Endothelial cell of umbilical vein (primary cell): ENCODE measurements around the gene NEURL2. TPM values are rescaled to one million over a fixed set of nuclear protein-coding genes. Genes with fewer than 3 reads are reported as not detected.

Experiments used
- BruUV-seq: library from RNA; stranded (reverse); fragments of 400-500 nt; replicated peaks from 2 replicates; lab custom pipeline; 2021; lab: Mats Ljungman, UMichigan
- CTCF ChIA-PET: fragments of 300-600, 350-600 bp; sonication (Branson Sonifier 250); formaldehyde crosslinking; loops from one replicate; lab custom pipeline; 2021; ENCODE audit warnings: antibody characterized with exemption, inconsistent platforms; lab: Charles Lee
- POLR2A ChIA-PET: fragments of 300-600, 350-600 bp; sonication (Branson Sonifier 250); formaldehyde crosslinking; loops from one replicate; lab custom pipeline; 2021; ENCODE audit warnings: antibody characterized with exemption, inconsistent platforms; lab: Charles Lee
- DNase-seq: peaks from one replicate; pipeline ENCODE4 v3.0.0-alpha.2; 2011; ENCODE audit warnings: low read depth, low spot score
- FAIRE-seq: peaks from 2 replicates; lab custom pipeline; 2011; peaks lifted over from hg19 to GRCh38; lab: Jason Lieb, UNC
- H2AFZ ChIP-seq: 2 replicates; pipeline ENCODE4 v1.6.0; 2012; ENCODE audit warnings: low read depth, low read length, control low read depth, inconsistent platforms
- H3K27ac ChIP-seq: 2 replicates; pipeline ENCODE4 v1.5.1; 2011; ENCODE audit warnings: low read depth, mild to moderate bottlenecking, control low read depth, low read length, moderate library complexity; ENCODE audit not compliant: insufficient read depth
- H3K27me3 ChIP-seq, 2 experiments: 2 replicates each; pipeline versions ENCODE4 v1.6.0 to v1.6.1; 2011; ENCODE audit warnings: low read length in 2 of 2, mixed read lengths in 1 of 2; ENCODE audit not compliant: control insufficient read depth in 2 of 2, insufficient read depth in 2 of 2
- H3K36me3 ChIP-seq, 2 experiments: 2 replicates in 1 of 2; 3 replicates in 1 of 2; pipeline ENCODE4 v1.5.1; 2011; ENCODE audit warnings: low read length in 2 of 2, mild to moderate bottlenecking in 1 of 2, moderate library complexity in 1 of 2; ENCODE audit not compliant: control insufficient read depth in 2 of 2, insufficient read depth in 2 of 2; ENCODE audit errors: extremely low read depth in 1 of 2
- H3K4me1 ChIP-seq: 3 replicates; pipeline ENCODE4 v1.5.1; 2011; ENCODE audit warnings: mild to moderate bottlenecking, low read length; ENCODE audit not compliant: control insufficient read depth, insufficient read depth; ENCODE audit errors: extremely low read depth
- H3K4me2 ChIP-seq: 2 replicates; pipeline ENCODE4 v1.6.1; 2011; ENCODE audit warnings: low read length, control low read depth, mixed read lengths; ENCODE audit not compliant: insufficient read depth
- H3K4me3 ChIP-seq, 3 experiments: fragments of 200-600 bp in 1 of 3; sonication (generic), shearing (Covaris generic) in 1 of 3; replicated peaks in 1 of 3; 2 replicates each; pipeline ENCODE4 v1.5.1; 2011 to 2016; ENCODE audit warnings: control low read depth in 3 of 3, low read length in 3 of 3, mild to moderate bottlenecking in 2 of 3, inconsistent platforms in 1 of 3, low read depth in 1 of 3, moderate library complexity in 1 of 3; ENCODE audit not compliant: insufficient read depth in 1 of 3
- H3K79me2 ChIP-seq: 2 replicates; pipeline ENCODE4 v1.6.0; 2012; ENCODE audit warnings: low read length, inconsistent platforms; ENCODE audit not compliant: control insufficient read depth, insufficient read depth
- H3K9ac ChIP-seq: replicated peaks from 2 replicates; pipeline ENCODE3; 2011; ENCODE audit warnings: low read length, control low read depth; ENCODE audit not compliant: insufficient read depth; ENCODE audit errors: extremely low read depth
- H3K9me1 ChIP-seq: replicated peaks from 3 replicates; pipeline ENCODE4 v1.6.0; 2011; ENCODE audit warnings: mild to moderate bottlenecking, low read length; ENCODE audit not compliant: control insufficient read depth, insufficient read depth; ENCODE audit errors: extremely low read depth
- H3K9me3 ChIP-seq: replicated peaks from 2 replicates; pipeline ENCODE4 v1.5.1; 2012; ENCODE audit warnings: low read length, inconsistent platforms; ENCODE audit not compliant: control insufficient read depth, insufficient read depth
- H4K20me1 ChIP-seq: replicated peaks from 2 replicates; pipeline ENCODE3; 2011; ENCODE audit warnings: mild to moderate bottlenecking, low read length; ENCODE audit not compliant: control insufficient read depth, insufficient read depth; ENCODE audit errors: extremely low read depth
- EZH2 ChIP-seq: IDR thresholded peaks from 2 replicates; pipeline ENCODE4 v1.6.1; 2012; ENCODE audit warnings: borderline replicate concordance, low read depth, mild to moderate bottlenecking, moderate library complexity, low read length, inconsistent platforms; ENCODE audit not compliant: severe bottlenecking
- FOS ChIP-seq: IDR thresholded peaks from 2 replicates; pipeline ENCODE4 v1.6.1; 2011; ENCODE audit warnings: mild to moderate bottlenecking, low read length, moderate library complexity, borderline replicate concordance; ENCODE audit not compliant: insufficient read depth
- GATA2 ChIP-seq: IDR thresholded peaks from 2 replicates; pipeline ENCODE4 v1.7.0; 2011; ENCODE audit warnings: low read depth, mild to moderate bottlenecking, moderate library complexity, mixed read lengths, low read length; ENCODE audit not compliant: insufficient read length, insufficient read depth
- JUN ChIP-seq: IDR thresholded peaks from 2 replicates; pipeline ENCODE4 v1.6.1; 2011; ENCODE audit warnings: borderline replicate concordance, low read depth; ENCODE audit not compliant: insufficient read length, insufficient read depth
- MYC ChIP-seq: IDR thresholded peaks from one replicate; pipeline ENCODE4 v1.6.1; 2011; ENCODE audit warnings: mild to moderate bottlenecking, low read depth, low read length
- POLR2A ChIP-seq: IDR thresholded peaks from 2 replicates; pipeline ENCODE4 v1.6.1; 2012; ENCODE audit warnings: low read depth, mild to moderate bottlenecking, control low read depth, low read length
- POLR2AphosphoS5 ChIP-seq: IDR thresholded peaks from 2 replicates; pipeline ENCODE4 v1.6.1; 2012; ENCODE audit warnings: low read depth, mild to moderate bottlenecking, control low read depth, low read length, moderate library complexity; ENCODE audit not compliant: insufficient read depth
- dilution Hi-C: fragments of 300-500 bp; cut with MboI; formaldehyde crosslinking; loops from one replicate; pipeline ENCODE4 v1.15.0; 2019; ENCODE audit warnings: low sequenced_read_pairs; ENCODE audit not compliant: extremely low pct_ligation_motif_present
- intact Hi-C: fragments of 100-400 bp; cut with micrococcal nuclease; formaldehyde crosslinking; loops from one replicate; pipeline ENCODE4 v1.10.0; 2022
- polyA plus RNA-seq, 4 experiments: library from polyadenylated mRNA; depleted of rRNA in 3 of 4; stranded (reverse) in 3 of 4; unstranded in 1 of 4; fragments of >200 nt; gene quantifications; 2 replicates each; pipeline versions ENCODE4 v1.2.1 to v1.2.3, GENCODE V29; 2011 to 2012; ENCODE audit warnings: missing spikeins in 1 of 4
- total RNA-seq: library from RNA; stranded (reverse); gene quantifications from 2 replicates; pipeline ENCODE4 v1.2.3, GENCODE V29; 2021
- TF ChIP-seq, protein P1 (sequence below): IDR thresholded peaks from 2 replicates; pipeline ENCODE4 v1.6.1; 2011; ENCODE audit not compliant: insufficient read depth, insufficient read length
- TF ChIP-seq, protein P2 (sequence below), 2 donors: IDR thresholded peaks; 1 replicate in 1 of 2; 2 replicates in 1 of 2; pipeline ENCODE4 v1.5.1; 2011; ENCODE audit warnings: low read length in 2 of 2, mild to moderate bottlenecking in 2 of 2, moderate library complexity in 2 of 2, control low read depth in 1 of 2, inconsistent platforms in 1 of 2, low read depth in 1 of 2; ENCODE audit not compliant: insufficient read depth in 1 of 2; ENCODE audit errors: extremely low read depth in 1 of 2

Gene NEURL2
- total and polyA plus RNA-seq, 2 donors (not counting 3 experiments of a cell fraction or from before 2014, with no cell fraction given): 2.8 to 5.4 TPM

DNA sequence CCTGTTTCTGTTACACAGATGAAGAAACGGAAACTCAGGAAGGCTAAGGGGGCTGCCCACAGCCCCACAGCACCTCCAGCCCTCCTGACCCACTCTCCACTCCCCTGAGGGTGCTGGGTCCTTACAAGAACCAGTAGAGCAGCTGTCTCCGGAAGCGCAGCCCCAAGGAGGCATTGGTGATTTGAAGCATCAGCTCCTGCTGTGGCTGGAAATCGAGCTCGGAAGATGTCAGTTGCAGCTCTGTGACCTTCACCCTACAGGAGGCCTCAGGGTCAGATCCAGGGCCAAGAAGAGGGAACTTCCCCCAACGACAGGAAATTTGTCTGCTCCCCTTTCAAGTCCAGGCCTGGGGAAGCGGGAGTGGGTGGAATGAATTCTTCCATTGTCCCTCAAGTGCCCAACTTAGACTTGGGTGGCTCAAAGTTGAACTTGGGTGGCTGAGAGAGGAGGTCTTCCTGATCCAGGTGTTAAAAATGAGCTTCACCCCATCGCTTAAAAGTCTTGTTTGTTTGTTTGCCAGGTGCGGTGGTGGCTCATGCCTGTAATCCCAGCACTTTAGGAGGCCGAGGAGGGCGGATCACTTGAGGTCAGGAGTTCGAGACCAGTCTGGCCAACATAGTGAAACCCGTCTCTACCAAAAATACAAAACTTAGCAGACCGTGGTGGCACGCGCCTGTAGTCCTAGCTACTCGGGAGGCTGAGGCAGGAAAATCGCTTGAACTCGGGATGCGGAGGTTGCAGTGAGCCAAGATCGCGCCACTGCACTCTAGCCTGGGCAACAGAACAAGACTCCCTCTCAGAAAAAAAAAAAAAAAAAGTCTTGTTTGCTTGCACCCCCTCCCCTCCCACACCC is 19.0 kb upstream of the NEURL2 start:
- Histone ChIP-seq H3K27me3 (no peaks in the 10 kb centered on the region), H3K79me2 (no peaks in the 10 kb centered on the region), H3K4me3 (peak overlapping the region in 1 of 3 experiments; percentile 23), H3K9me1 (no peaks in the 10 kb centered on the region), H3K9ac (no peak overlapping the region), H3K9me3 (no peaks in the 10 kb centered on the region), H3K27ac (no peak overlapping the region), H4K20me1 (no peaks in the 10 kb centered on the region), H3K36me3 (peaks cover 0 to 9% of the 10 kb centered on the region in 2 experiments), H3K4me1 (peaks cover 28% of the 10 kb centered on the region), H3K4me2 (peak overlapping the region; percentile 31), H2AFZ (peak overlapping the region; percentile 25)
- intact Hi-C loops: loop anchor here (1.0 to 10.0 kb wide), 3 partner anchors 19 to 565 kb away; partner anchors contain the start of genes CTSA, NEURL2, SDC4 and ZNF335
- dilution Hi-C loops: no loop called here
- no peak for DNase-seq
- no peak for FAIRE-seq
- TF ChIP-seq EZH2: no peak
- no peak for TF ChIP-seq FOS
- peak; percentile 11 for TF ChIP-seq POLR2AphosphoS5
- no peak for TF ChIP-seq MYC
- ChIA-PET CTCF (interaction anchor here (1.0 to 5.0 kb wide), 6 partner anchors 10 to 27 kb away, joined by 3 to 22 read pairs (median 8); partner anchors contain the start of genes CTSA, NEURL2 and PCIF1), POLR2A (interaction anchor here (3.8 kb wide), 1 partner anchor 25 kb away, joined by 22 read pairs; the partner anchor contains the start of gene PCIF1)
- BruUV-seq: TSS peak; percentile 6

DNA sequence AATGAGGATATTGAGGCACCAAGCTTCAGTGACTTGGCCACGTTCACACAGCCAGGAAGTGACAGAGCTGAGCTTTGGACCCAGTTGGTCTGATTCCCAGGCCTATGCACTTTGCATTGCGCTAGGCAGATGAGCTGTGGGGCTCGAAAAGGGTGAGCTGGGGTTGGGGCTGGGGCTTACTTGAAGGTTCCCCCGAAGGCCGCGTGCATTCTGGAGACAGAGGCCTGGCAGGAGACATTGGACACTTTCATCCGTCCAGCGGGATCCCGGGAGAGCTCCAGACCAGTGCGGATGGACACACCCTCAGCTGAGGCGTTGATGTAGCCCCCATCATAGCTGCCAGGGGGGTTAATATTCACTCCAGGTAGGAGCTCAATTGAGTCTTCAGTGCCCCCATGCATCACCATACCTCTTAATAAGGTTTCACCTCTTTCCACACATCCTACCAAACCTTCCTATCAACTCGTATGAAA is 18.4 kb upstream of the NEURL2 start:
- CTCF ChIA-PET: interaction anchor here (1.0 to 5.0 kb wide), 5 partner anchors 11 to 27 kb away, joined by 3 to 22 read pairs (median 9); partner anchors contain the start of genes CTSA, NEURL2 and PCIF1
- BruUV-seq: no TSS peak

More for the DNA sequence above, 18.4 kb upstream of the NEURL2 start:
- Histone ChIP-seq H3K4me3 (no peak overlapping the region), H3K4me1 (peaks cover 25% of the 10 kb centered on the region), H2AFZ (no peak overlapping the region), H3K79me2 (no peaks in the 10 kb centered on the region), H3K36me3 (peaks cover 0 to 14% of the 10 kb centered on the region in 2 experiments), H3K27me3 (no peaks in the 10 kb centered on the region), H3K9ac (no peak overlapping the region), H4K20me1 (no peaks in the 10 kb centered on the region), H3K4me2 (no peak overlapping the region), H3K9me3 (no peaks in the 10 kb centered on the region), H3K9me1 (no peaks in the 10 kb centered on the region), H3K27ac (no peak overlapping the region)
- no peak for TF ChIP-seq EZH2
- TF ChIP-seq, protein P1, sequence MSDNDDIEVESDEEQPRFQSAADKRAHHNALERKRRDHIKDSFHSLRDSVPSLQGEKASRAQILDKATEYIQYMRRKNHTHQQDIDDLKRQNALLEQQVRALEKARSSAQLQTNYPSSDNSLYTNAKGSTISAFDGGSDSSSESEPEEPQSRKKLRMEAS: no peak
- TF ChIP-seq MYC: no peak
- TF ChIP-seq POLR2A: no peak
- TF ChIP-seq POLR2AphosphoS5: no peak
- no peak for TF ChIP-seq FOS
- TF ChIP-seq GATA2: no peak
- TF ChIP-seq, protein P2, sequence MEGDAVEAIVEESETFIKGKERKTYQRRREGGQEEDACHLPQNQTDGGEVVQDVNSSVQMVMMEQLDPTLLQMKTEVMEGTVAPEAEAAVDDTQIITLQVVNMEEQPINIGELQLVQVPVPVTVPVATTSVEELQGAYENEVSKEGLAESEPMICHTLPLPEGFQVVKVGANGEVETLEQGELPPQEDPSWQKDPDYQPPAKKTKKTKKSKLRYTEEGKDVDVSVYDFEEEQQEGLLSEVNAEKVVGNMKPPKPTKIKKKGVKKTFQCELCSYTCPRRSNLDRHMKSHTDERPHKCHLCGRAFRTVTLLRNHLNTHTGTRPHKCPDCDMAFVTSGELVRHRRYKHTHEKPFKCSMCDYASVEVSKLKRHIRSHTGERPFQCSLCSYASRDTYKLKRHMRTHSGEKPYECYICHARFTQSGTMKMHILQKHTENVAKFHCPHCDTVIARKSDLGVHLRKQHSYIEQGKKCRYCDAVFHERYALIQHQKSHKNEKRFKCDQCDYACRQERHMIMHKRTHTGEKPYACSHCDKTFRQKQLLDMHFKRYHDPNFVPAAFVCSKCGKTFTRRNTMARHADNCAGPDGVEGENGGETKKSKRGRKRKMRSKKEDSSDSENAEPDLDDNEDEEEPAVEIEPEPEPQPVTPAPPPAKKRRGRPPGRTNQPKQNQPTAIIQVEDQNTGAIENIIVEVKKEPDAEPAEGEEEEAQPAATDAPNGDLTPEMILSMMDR (IDR thresholded peaks at IDR 0.05; ENCODE audit: extremely low read depth in 1 of 2, insufficient read depth in 1 of 2, low read depth in 1 of 2, low read length in 2 of 2): no peak
- no peak for TF ChIP-seq JUN
- FAIRE-seq (no peak), DNase-seq (no peak)
- dilution Hi-C loops: no loop called here
- intact Hi-C loops: no loop called here
- POLR2A ChIA-PET: interaction anchor here (0.7 to 3.8 kb wide), 2 partner anchors 24 to 25 kb away, joined by 6 to 22 read pairs; partner anchors contain the start of gene PCIF1
